SKM-1 (cell line): ENCODE measurements around the gene SYNC.
"Not testable (repeated sequence)": the region's sequence is repeated elsewhere in the genome, so short reads cannot be mapped to it uniquely, and the experiment has no call there.

Experiments
- DNase-seq: peaks from one replicate; lab custom pipeline; 2025; ENCODE audit not compliant: unreplicated experiment; lab: John Stamatoyannopoulos, UW

The SYNC gene

GRCh38 chr1:32647308-32648134 is 55.0 kb downstream of the SYNC start:
- DNase-seq: no peak

GRCh38 chr1:32644426-32644825 is 58.1 kb downstream of the SYNC start:
- no peak for DNase-seq

GRCh38 chr1:32642292-32642827 is 60.2 kb downstream of the SYNC start:
- DNase-seq: not testable (repeated sequence)

- DNase-seq: no peak
These were observed 63.0 kb downstream of the SYNC start for GRCh38 chr1:32639489-32640075.

GRCh38 chr1:32636914-32637645 is 65.5 kb downstream of the SYNC start:
- no peak for DNase-seq

- DNase-seq: no peak
These were observed 66.9 kb downstream of the SYNC start for GRCh38 chr1:32635508-32636277.

GRCh38 chr1:32632829-32633228 is 69.7 kb downstream of the SYNC start:
- no peak for DNase-seq

GRCh38 chr1:32630173-32630572 is 72.4 kb downstream of the SYNC start:
- DNase-seq: not testable (repeated sequence)
